HG02610 (cell line): Measurements from ENCODE around the gene CDH23.

Source experiments
- ATAC-seq: cut with Tn5 transposase; IDR thresholded peaks from one replicate; pipeline ENCODE4 v1.9.1; 2021; ENCODE audit warnings: mild to moderate bottlenecking, moderate library complexity; ENCODE audit not compliant: unreplicated experiment

CDH23 gene

GRCh38 chr10:71632896-71633600 is 236.3 kb downstream of the CDH23 start:
- no peak for ATAC-seq

- no peak for ATAC-seq
These were observed 237.2 kb downstream of the CDH23 start for GRCh38 chr10:71633920-71634319.

GRCh38 chr10:71634531-71635164 is 237.9 kb downstream of the CDH23 start:
- no peak for ATAC-seq

- ATAC-seq = no peak
These were observed 238.6 kb downstream of the CDH23 start for GRCh38 chr10:71635251-71635866.

GRCh38 chr10:71635867-71636266 is 239.1 kb downstream of the CDH23 start:
- ATAC-seq = no peak

- no peak for ATAC-seq
These were observed 239.9 kb downstream of the CDH23 start for GRCh38 chr10:71636588-71636987.

- no peak for ATAC-seq
These were observed 240.6 kb downstream of the CDH23 start for GRCh38 chr10:71637305-71637704.

- no peak for ATAC-seq
These were observed 241.5 kb downstream of the CDH23 start for GRCh38 chr10:71638064-71638821.

GRCh38 chr10:71638822-71639719 is 242.4 kb downstream of the CDH23 start:
- no peak for ATAC-seq

- no peak for ATAC-seq
These were observed 243.9 kb downstream of the CDH23 start for GRCh38 chr10:71640607-71641006.

GRCh38 chr10:71641449-71641848 is 244.7 kb downstream of the CDH23 start:
- no peak for ATAC-seq

GRCh38 chr10:71641986-71642385 is 245.3 kb downstream of the CDH23 start:
- ATAC-seq = no peak

GRCh38 chr10:71643904-71644303 is 247.2 kb downstream of the CDH23 start:
- ATAC-seq = peak; percentile 4

- peak; percentile 56 for ATAC-seq
These were observed 247.8 kb downstream of the CDH23 start for GRCh38 chr10:71644307-71645180.

GRCh38 chr10:71645185-71645584 is 248.5 kb downstream of the CDH23 start:
- no peak for ATAC-seq

GRCh38 chr10:71646037-71646436 is 249.3 kb downstream of the CDH23 start:
- ATAC-seq = no peak

GRCh38 chr10:71646592-71647292 is 250.0 kb downstream of the CDH23 start:
- no peak for ATAC-seq

- ATAC-seq = no peak
These were observed 251.0 kb downstream of the CDH23 start for GRCh38 chr10:71647526-71648253.
